ENCODE results near the gene LPIN1.
A peak's percentile ranks its signal among the peaks of the same experiment; 100 is the strongest.

GRCh38 chr2:11829947-11830707 lies 83.7 kb downstream of the LPIN1 start:
- peak; percentile 94 for TF ChIP-seq TCF12 (IDR thresholded peaks at IDR 0.05; ENCODE audit: low read depth)
- peak; percentile 97 for TF ChIP-seq EP300 (IDR thresholded peaks at IDR 0.05; ENCODE audit: borderline replicate concordance)
- TF ChIP-seq CEBPB (IDR thresholded peaks at IDR 0.05) = peak; percentile 82
- TF ChIP-seq MAX (IDR thresholded peaks at IDR 0.05) = peak; percentile 38; the same call in 1 of the 2 replicates
- peak; percentile 70 for TF ChIP-seq YY1 (IDR thresholded peaks at IDR 0.05; ENCODE audit: low read depth)
- peak; percentile 93 for TF ChIP-seq NFIC (IDR thresholded peaks at IDR 0.05)
- TF ChIP-seq RAD21 (IDR thresholded peaks at IDR 0.05; ENCODE audit: low read depth) = peak; percentile 66
- peak; percentile 92 for TF ChIP-seq FOXM1 (IDR thresholded peaks at IDR 0.05; ENCODE audit: borderline replicate concordance, low read depth)
- TF ChIP-seq, protein P1, sequence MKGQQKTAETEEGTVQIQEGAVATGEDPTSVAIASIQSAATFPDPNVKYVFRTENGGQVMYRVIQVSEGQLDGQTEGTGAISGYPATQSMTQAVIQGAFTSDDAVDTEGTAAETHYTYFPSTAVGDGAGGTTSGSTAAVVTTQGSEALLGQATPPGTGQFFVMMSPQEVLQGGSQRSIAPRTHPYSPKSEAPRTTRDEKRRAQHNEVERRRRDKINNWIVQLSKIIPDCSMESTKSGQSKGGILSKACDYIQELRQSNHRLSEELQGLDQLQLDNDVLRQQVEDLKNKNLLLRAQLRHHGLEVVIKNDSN (IDR thresholded peaks at IDR 0.05) = no peak
